Measurements from ENCODE around the gene MIGA1.

GRCh38 chr1:77876884-77877283 is 97.4 kb downstream of the MIGA1 start:
- TF ChIP-seq CTCF (conservative IDR thresholded peaks at IDR 0.05; ENCODE audit: low read depth, low read length) (no peak), CEBPB (IDR thresholded peaks at IDR 0.05; ENCODE audit: low read depth, low read length) (no peak), SMC3 (IDR thresholded peaks at IDR 0.05; ENCODE audit: low read depth, low read length) (no peak)

Data from IMR-90 (cell line).